Body of pancreas (tissue), 4 donors: ENCODE measurements around the gene AMPD3. TPM values are rescaled to one million over a fixed set of nuclear protein-coding genes. Genes with fewer than 3 reads are reported as not detected.

Source experiments
- ATAC-seq: fragments of 150-250 bp; one replicate; pipeline ENCODE4 v1.9.1; 2016
- DNase-seq, 4 donors: peaks; one replicate each; pipeline ENCODE4 v3.0.0-alpha.2; 2019
- H3K27ac ChIP-seq, 4 donors: fragments of 200-600 bp; sonication (generic); 1 replicate in 3 of 4; 2 replicates in 1 of 4; pipeline versions ENCODE4 v1.5.1 to v1.6.1; 2016 to 2019; ENCODE audit warnings: mild to moderate bottlenecking in 1 of 4, mixed read lengths in 1 of 4, moderate library complexity in 1 of 4
- H3K27me3 ChIP-seq, 2 donors: fragments of 200-600 bp; sonication (generic); one replicate each; pipeline ENCODE4 v1.6.0; 2016; ENCODE audit warnings: mild to moderate bottlenecking in 1 of 2
- H3K36me3 ChIP-seq, 2 donors: fragments of 200-600 bp; sonication (generic); replicated peaks in 1 of 2; 2 replicates each; pipeline ENCODE4 v1.5.1; 2016; ENCODE audit warnings: low read depth in 2 of 2; ENCODE audit not compliant: insufficient read depth in 1 of 2
- H3K4me1 ChIP-seq: fragments of 200-600 bp; sonication (generic); one replicate; pipeline ENCODE4 v1.6.0; 2016
- H3K4me3 ChIP-seq, 2 donors: fragments of 200-600 bp; sonication (generic); 1 replicate in 1 of 2; 2 replicates in 1 of 2; pipeline ENCODE4 v1.5.1; 2016 to 2019
- H3K9me3 ChIP-seq, 3 donors: fragments of 200-600 bp; sonication (generic); 1 replicate in 2 of 3; 2 replicates in 1 of 3; pipeline ENCODE4 v1.5.1; 2016
- CTCF ChIP-seq, 7 experiments: fragments of 450-650 bp in 4 of 7; fragments of 200-600 bp in 3 of 7; sonication (generic) in 3 of 7; IDR thresholded peaks; one replicate each; pipeline ENCODE4 v1.5.1; 2016 to 2019; ENCODE audit warnings: antibody characterized with exemption in 7 of 7
- POLR2A ChIP-seq, 3 donors: fragments of 450-650 bp; IDR thresholded peaks; one replicate each; pipeline ENCODE4 v1.6.1; 2016; ENCODE audit warnings: antibody characterized with exemption in 3 of 3, mild to moderate bottlenecking in 2 of 3
- WGBS, 2 donors: methylation state at CpG; one replicate each; pipeline ENCODE4 v1.1.5; 2017; 5-methylcytosine and 5-hydroxymethylcytosine counted together
- intact Hi-C: fragments of 100-400 bp; cut with DNase I; formaldehyde crosslinking; loops from one replicate; pipeline ENCODE4 v1.15.1; 2023
- total RNA-seq, 2 donors: library from RNA; depleted of rRNA; stranded (reverse); fragments of >200 nt; gene quantifications; one replicate each; pipeline ENCODE4 v1.1.0, GENCODE V29; 2016

AMPD3 gene
- total RNA-seq, 2 donors from 2014 or later: 3.6 to 9.9 TPM

GRCh38 chr11:10499874-10500601, 45.0 kb downstream of the AMPD3 start:
- no peak for DNase-seq
- intact Hi-C loops: no loop called here
- no peaks in the 10 kb centered on the region for H3K9me3 ChIP-seq
- H3K27ac ChIP-seq: no peak overlapping the region
- TF ChIP-seq POLR2A (IDR thresholded peaks at IDR 0.05): no peak
- TF ChIP-seq CTCF (IDR thresholded peaks at IDR 0.05): no peak
- no peaks in the 10 kb centered on the region for H3K27me3 ChIP-seq
- H3K36me3 ChIP-seq: peaks cover 0 to 6% of the 10 kb centered on the region in 2 donors
- whole genome bisulfite sequencing, 2 donors: 85 to 89% methylated on average over 12 to 15 of the region's 15 CpGs
- ATAC-seq: no peak
- no peak overlapping the region for H3K4me3 ChIP-seq
- H3K4me1 ChIP-seq: no peaks in the 10 kb centered on the region

- no peak for TF ChIP-seq CTCF (IDR thresholded peaks at IDR 0.05)
- no peak for TF ChIP-seq POLR2A (IDR thresholded peaks at IDR 0.05)
- H3K4me3 ChIP-seq: no peak overlapping the region
- no peaks in the 10 kb centered on the region for H3K9me3 ChIP-seq
- no peaks in the 10 kb centered on the region for H3K27me3 ChIP-seq
- H3K36me3 ChIP-seq: peaks cover 0 to 6% of the 10 kb centered on the region in 2 donors
- intact Hi-C loops: no loop called here
- H3K27ac ChIP-seq: no peak overlapping the region
- 83 to 91% methylated on average over 14 to 20 of the region's 20 CpGs for WGBS, 2 donors
- DNase-seq: no peak
- no peaks in the 10 kb centered on the region for H3K4me1 ChIP-seq
- ATAC-seq: no peak
These were observed 46.0 kb downstream of the AMPD3 start for GRCh38 chr11:10500757-10501684.

GRCh38 chr11:10502065-10502680, 47.1 kb downstream of the AMPD3 start:
- ATAC-seq: no peak
- no peaks in the 10 kb centered on the region for H3K27me3 ChIP-seq
- TF ChIP-seq POLR2A (IDR thresholded peaks at IDR 0.05): no peak
- no peak for TF ChIP-seq CTCF (IDR thresholded peaks at IDR 0.05)
- no peaks in the 10 kb centered on the region for H3K4me1 ChIP-seq
- peaks cover 0 to 6% of the 10 kb centered on the region in 2 donors for H3K36me3 ChIP-seq
- H3K9me3 ChIP-seq: no peaks in the 10 kb centered on the region
- 83 to 87% methylated on average over 6 of the region's 6 CpGs for WGBS, 2 donors
- no peak overlapping the region for H3K4me3 ChIP-seq
- no peak for DNase-seq
- H3K27ac ChIP-seq: peak overlapping the region in 1 of 4 donors; percentile 62
- intact Hi-C loops: no loop called here

- WGBS, 2 donors: 58 to 79% methylated on average over 3 of the region's 3 CpGs
- no peak overlapping the region for H3K4me3 ChIP-seq
- H3K27ac ChIP-seq: peak overlapping the region in 1 of 4 donors; percentile 62
- TF ChIP-seq POLR2A (IDR thresholded peaks at IDR 0.05) (no peak), CTCF (IDR thresholded peaks at IDR 0.05) (no peak)
- H3K4me1 ChIP-seq: no peaks in the 10 kb centered on the region
- DNase-seq (peak in 1 of 4 donors; percentile 41), ATAC-seq (no peak)
- intact Hi-C loops: no loop called here
- no peaks in the 10 kb centered on the region for H3K27me3 ChIP-seq
- H3K36me3 ChIP-seq: peaks cover 0 to 6% of the 10 kb centered on the region in 2 donors
- H3K9me3 ChIP-seq: no peaks in the 10 kb centered on the region
These were observed 47.7 kb downstream of the AMPD3 start for GRCh38 chr11:10502770-10503169.
